AG09319 (cell line): Measurements from ENCODE around the gene ZNF101.

Source experiments
- DNase-seq: peaks from one replicate; pipeline ENCODE4 v3.0.0-alpha.2; 2010; ENCODE audit warnings: low read depth; ENCODE audit errors: extremely low read depth
- TF ChIP-seq, protein P1 (sequence below): IDR thresholded peaks from 2 replicates; pipeline ENCODE4 v1.5.1; 2011; ENCODE audit warnings: low read depth, mild to moderate bottlenecking, inconsistent platforms, low read length, moderate library complexity

The ZNF101 gene

DNA sequence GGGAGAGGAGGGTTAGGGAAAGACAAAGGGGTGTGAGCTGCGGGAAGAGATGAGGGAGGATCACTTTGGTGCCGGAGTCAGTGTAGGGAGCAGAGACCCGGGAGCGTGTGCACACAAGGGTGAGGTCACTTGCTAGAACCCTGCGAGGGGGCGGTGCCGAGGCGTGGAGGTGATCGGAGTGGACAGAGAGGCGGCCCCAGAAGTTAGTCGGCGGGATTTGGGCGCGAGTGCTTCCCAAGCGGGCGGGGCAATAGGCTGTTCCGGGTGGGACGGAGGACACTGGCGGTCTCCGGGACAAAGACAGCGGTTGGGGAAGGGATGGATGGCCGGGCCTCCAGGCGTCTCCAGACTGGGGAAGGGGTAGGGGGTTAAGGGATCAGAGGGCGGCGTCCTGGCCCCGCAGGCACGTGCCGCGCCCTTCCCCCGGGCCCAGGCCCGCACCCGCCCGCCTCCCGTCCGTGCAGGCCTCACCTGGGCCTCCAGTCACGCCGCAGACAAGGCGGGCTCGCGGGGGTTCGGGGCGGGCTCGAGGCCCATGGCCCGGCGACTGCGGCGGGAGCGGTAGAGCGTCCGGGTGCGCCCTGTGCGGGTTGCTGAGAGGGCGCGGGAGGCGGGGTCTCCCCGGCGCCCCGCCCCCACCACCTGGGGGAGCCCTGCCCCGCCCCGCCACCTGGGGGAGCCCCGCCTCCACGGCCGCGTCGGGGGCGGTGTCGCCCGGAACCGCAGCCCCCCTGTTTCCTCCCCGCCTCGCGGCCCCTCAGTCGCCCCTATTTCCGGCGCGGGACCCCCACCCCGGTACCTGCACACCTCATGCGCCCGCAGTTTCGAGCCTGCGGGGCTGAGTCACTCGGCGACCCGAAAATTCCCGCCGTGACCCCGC, 40.8 kb upstream of the ZNF101 start, which contains the start of gene LPAR2:
LPAR2 (minus strand) TSS at position 600 of the 880 bp plus-strand sequence. CDS start 945 bp downstream, outside the sequence.
- TF ChIP-seq, protein P1, sequence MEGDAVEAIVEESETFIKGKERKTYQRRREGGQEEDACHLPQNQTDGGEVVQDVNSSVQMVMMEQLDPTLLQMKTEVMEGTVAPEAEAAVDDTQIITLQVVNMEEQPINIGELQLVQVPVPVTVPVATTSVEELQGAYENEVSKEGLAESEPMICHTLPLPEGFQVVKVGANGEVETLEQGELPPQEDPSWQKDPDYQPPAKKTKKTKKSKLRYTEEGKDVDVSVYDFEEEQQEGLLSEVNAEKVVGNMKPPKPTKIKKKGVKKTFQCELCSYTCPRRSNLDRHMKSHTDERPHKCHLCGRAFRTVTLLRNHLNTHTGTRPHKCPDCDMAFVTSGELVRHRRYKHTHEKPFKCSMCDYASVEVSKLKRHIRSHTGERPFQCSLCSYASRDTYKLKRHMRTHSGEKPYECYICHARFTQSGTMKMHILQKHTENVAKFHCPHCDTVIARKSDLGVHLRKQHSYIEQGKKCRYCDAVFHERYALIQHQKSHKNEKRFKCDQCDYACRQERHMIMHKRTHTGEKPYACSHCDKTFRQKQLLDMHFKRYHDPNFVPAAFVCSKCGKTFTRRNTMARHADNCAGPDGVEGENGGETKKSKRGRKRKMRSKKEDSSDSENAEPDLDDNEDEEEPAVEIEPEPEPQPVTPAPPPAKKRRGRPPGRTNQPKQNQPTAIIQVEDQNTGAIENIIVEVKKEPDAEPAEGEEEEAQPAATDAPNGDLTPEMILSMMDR = no peak
- no peak for DNase-seq

DNA sequence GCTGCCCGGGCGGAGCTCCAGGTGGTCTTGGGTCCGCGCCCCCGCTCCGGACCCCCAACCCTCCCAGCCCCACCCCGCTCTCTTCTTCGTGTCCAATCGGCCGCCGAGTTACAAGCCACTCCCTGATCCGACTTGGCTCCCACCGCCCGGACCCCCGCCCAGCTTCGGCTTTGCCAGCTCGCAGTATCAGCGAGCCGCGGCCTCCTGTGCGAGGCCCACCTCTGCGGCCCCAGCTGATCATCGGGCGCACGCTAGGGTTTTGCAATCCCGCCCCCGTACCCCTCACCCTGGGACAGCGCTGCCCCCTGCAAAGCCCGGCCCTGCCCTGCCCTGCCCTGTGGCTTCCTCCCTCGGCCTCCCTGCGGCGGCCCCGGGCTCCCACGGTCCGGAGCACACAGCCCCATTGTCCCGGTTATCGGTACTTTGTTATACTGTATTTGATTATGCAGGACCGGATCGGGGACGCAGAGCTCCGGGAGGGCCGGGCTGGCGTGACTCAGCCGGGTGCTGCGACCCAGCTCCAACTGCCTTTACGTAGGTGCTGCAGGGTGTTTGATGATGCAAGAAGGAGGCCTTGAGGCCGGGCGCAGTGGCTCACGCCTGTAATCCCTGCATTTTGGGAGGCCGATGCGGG, 40.0 kb upstream of the ZNF101 start:
- TF ChIP-seq, protein P1 = no peak
- no peak for DNase-seq

DNA sequence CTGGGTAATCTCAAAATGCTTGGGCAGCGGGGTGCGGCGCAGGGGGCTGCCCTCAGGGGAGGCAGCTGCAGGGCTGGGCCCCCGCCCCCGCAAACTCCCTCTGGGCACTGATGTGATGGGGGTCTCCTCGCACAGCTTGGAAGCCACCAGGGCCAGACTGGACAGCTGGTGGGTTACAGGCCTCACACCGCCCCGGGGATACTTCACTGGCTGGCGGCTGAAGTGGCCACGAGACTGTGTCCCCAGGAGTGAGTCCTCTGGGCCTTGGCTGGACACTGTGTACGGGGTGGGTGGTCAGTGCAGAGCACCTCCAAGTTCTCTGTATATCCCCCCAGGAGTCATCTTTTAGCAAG, 38.6 kb upstream of the ZNF101 start:
- TF ChIP-seq, protein P1 = no peak
- DNase-seq = no peak

DNA sequence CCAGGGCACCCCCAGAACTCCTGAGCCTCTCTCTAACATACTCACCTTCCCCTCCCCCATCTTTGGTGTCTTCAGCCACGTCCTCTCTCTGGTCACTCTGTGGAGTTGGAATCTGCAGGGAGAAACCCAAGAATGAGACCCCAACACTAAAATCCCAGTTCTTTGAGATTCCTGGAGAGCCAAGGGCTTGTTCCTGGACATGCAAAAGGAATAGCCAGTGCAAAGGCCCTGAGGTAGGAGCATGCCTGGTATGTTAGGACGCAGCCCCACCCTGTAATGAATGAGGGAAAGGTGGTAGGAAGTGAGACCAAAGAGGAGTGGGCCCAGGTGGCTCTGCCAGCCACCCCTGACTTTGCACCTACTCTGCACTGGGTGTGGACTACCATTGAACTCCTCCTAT, 38.2 kb upstream of the ZNF101 start:
- TF ChIP-seq, protein P1 = no peak
- DNase-seq = no peak

DNA sequence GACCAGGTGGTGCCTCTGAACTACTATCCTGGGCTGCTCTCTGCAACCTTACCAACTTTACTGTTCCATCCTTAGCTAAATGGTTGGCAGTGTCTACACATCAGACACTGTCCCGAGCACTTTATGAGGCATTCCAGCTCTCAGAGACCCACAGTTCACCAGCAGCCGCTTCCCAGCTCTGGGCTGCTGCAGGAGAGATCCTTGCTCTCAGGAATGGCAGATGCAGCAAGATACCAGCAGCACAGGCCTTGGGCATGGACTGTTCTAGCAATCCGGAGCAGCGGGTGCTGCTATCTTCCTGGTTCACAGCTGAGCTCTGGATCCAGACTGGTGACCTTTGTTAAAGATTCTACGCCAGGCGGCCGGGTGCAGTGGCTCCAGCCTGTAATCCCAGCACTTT, 37.3 kb upstream of the ZNF101 start:
- DNase-seq = no peak
- TF ChIP-seq, protein P1 = no peak

DNA sequence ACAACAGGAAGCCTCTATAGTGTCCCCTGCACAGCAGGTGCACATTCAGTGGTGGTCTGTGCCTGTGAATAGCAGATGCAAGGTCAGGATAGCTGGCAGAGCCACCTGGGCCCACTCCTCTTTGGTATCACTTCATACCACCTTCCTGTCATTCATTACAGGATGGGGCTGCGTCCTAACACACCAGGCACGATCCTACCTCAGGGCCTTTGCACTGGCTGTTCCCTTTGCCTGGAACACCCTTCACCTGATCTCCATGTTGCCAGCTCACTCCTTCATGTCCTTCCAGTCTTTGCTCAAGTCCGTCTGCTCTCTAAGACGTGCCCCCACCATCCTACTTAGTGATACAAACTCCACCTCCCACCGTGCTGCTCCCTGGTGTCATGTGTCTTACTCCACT, 36.0 kb upstream of the ZNF101 start:
- no peak for DNase-seq
- TF ChIP-seq, protein P1 = no peak
